Retinal pigment epithelial cell (primary cell): ENCODE data around the gene AGFG2.

Experiments
- DNase-seq: peaks from one replicate; pipeline ENCODE4 v3.0.0-alpha.2; 2010; ENCODE audit warnings: low read depth
- H3K4me3 ChIP-seq: 2 replicates; pipeline ENCODE4 v1.5.1; 2011; ENCODE audit warnings: mild to moderate bottlenecking, low read length, control low read depth, moderate library complexity
- CTCF ChIP-seq: conservative IDR thresholded peaks from 2 replicates; pipeline ENCODE4 v1.5.1; 2011; ENCODE audit warnings: low read depth, low read length, control low read depth, inconsistent platforms

AGFG2 gene

GRCh38 chr7:100538654-100539435 lies at the start of gene AGFG2:
Gene AGFG2, plus strand, starts transcription at chr7:100539203. Its CDS starts 144 bp downstream, at chr7:100539347.
- H3K4me3 ChIP-seq, result peak within 1 kb of the TSS; percentile 61
- DNase-seq, result peak; percentile 98
- TF ChIP-seq CTCF, result no peak

GRCh38 chr7:100489824-100490223 lies 49.2 kb upstream of the AGFG2 start:
- DNase-seq, result peak; percentile 77
- TF ChIP-seq CTCF, result no peak
- H3K4me3 ChIP-seq, result no peak overlapping the region

- TF ChIP-seq CTCF, result no peak
- no peak for DNase-seq
- H3K4me3 ChIP-seq, result no peak overlapping the region
Measured at GRCh38 chr7:100490483-100491191, 48.4 kb upstream of the AGFG2 start.

- no peak for TF ChIP-seq CTCF
- no peak overlapping the region for H3K4me3 ChIP-seq
- no peak for DNase-seq
Measured at GRCh38 chr7:100491192-100491578, 47.8 kb upstream of the AGFG2 start.

- peak; percentile 6 for TF ChIP-seq CTCF
- DNase-seq, result no peak
- peak overlapping the region; percentile 29 for H3K4me3 ChIP-seq
Measured at GRCh38 chr7:100492738-100493475, 46.1 kb upstream of the AGFG2 start.

- no peak for DNase-seq
- TF ChIP-seq CTCF, result no peak
- peak overlapping the region; percentile 29 for H3K4me3 ChIP-seq
Measured at GRCh38 chr7:100493476-100494264, 45.3 kb upstream of the AGFG2 start.
